ENCODE results near the gene GIT2.

GRCh38 chr12:109931143-109931542 lies 65.0 kb downstream of the GIT2 start:
- TF ChIP-seq, protein P1, sequence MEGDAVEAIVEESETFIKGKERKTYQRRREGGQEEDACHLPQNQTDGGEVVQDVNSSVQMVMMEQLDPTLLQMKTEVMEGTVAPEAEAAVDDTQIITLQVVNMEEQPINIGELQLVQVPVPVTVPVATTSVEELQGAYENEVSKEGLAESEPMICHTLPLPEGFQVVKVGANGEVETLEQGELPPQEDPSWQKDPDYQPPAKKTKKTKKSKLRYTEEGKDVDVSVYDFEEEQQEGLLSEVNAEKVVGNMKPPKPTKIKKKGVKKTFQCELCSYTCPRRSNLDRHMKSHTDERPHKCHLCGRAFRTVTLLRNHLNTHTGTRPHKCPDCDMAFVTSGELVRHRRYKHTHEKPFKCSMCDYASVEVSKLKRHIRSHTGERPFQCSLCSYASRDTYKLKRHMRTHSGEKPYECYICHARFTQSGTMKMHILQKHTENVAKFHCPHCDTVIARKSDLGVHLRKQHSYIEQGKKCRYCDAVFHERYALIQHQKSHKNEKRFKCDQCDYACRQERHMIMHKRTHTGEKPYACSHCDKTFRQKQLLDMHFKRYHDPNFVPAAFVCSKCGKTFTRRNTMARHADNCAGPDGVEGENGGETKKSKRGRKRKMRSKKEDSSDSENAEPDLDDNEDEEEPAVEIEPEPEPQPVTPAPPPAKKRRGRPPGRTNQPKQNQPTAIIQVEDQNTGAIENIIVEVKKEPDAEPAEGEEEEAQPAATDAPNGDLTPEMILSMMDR (IDR thresholded peaks at IDR 0.05; ENCODE audit: low read depth, low read length, poor library complexity, severe bottlenecking) = no peak
- no peak for TF ChIP-seq EZH2phosphoT487 (IDR thresholded peaks at IDR 0.05; ENCODE audit: borderline replicate concordance, low read length)
